Adipose tissue (tissue), 3 donors: Measurements from ENCODE around the gene FOXL1. TPM values are rescaled to one million over a fixed set of nuclear protein-coding genes. Genes with fewer than 3 reads are reported as not detected.

Experiments used
- H3K27ac ChIP-seq: one replicate; pipeline ENCODE4 v1.5.1; 2013; ENCODE audit warnings: low read depth, low read length
- WGBS, 3 donors: extraction: QIAGEN DNeasy Blood & Tissue Kit; methylation state at CpG; one replicate each; pipeline ENCODE4 v1.1.7; 2013; 5-methylcytosine and 5-hydroxymethylcytosine counted together
- polyA plus RNA-seq, 3 donors: library from polyadenylated mRNA; stranded (reverse); fragments of 200-250 nt; gene quantifications; one replicate each; pipeline ENCODE4 v1.2.3, GENCODE V29; 2013
- donor health status: healthy with polysubstance abuse.
- donor health status: Bipolar disorder and iron deficiency.
- donor health status: healthy.

The FOXL1 gene
- polyA plus RNA-seq: under 1 TPM; 0.12 to 0.56 (median 0.24) TPM

GRCh38 chr16:86578061-86578599 is at the start of gene FOXL1:
Gene FOXL1 (plus strand): TSS chr16:86578549. CDS start chr16:86578724, 175 bp downstream.
- no peak within 1 kb of the TSS for H3K27ac ChIP-seq
- 25 to 57% (median 50%) methylated on average over 13 of the region's 13 CpGs for WGBS, 3 donors

DNA sequence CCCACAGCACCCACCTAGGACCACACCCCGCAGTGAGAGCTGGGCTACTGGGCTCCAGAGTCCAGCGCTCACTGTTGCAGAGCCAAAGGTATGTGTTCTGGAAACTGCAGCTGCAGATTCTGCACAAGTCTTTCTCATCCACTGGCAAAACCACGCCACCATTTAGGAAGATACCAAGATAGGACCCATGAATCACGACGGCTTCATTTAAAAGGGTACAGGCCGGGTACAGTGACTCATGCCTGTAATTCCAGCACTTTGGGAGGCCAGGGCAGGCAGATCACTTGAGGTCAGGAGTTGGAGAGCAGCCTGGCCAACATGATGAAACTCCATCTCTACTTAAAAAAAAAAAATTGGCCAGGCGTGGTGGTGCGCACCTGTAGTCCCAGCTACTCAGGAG is 49.2 kb upstream of the FOXL1 start:
- 84 to 90% (median 87%) methylated on average over 8 of the region's 8 CpGs for WGBS, 3 donors
- no peak overlapping the region for H3K27ac ChIP-seq

- 78 to 80% (median 80%) methylated on average over 31 of the region's 31 CpGs for WGBS, 3 donors
- H3K27ac ChIP-seq: no peak overlapping the region
Measured at GRCh38 chr16:86530251-86531190, 47.8 kb upstream of the FOXL1 start.

- WGBS, 3 donors: 59 to 74% (median 61%) methylated on average over 7 of the region's 7 CpGs
- no peak overlapping the region for H3K27ac ChIP-seq
Measured at GRCh38 chr16:86531191-86531545, 47.2 kb upstream of the FOXL1 start.

- 92 to 93% (median 93%) methylated on average over 43 to 49 of the region's 49 CpGs for WGBS, 3 donors
- no peak overlapping the region for H3K27ac ChIP-seq
Measured at GRCh38 chr16:86531641-86532525, 46.5 kb upstream of the FOXL1 start.

- WGBS, 3 donors: 89 to 95% (median 90%) methylated on average over 7 of the region's 7 CpGs
- H3K27ac ChIP-seq: no peak overlapping the region
Measured at GRCh38 chr16:86532526-86532815, 45.9 kb upstream of the FOXL1 start.

GRCh38 chr16:86533076-86533475 is 45.3 kb upstream of the FOXL1 start:
- 95 to 97% (median 96%) methylated on average over 8 of the region's 8 CpGs for whole genome bisulfite sequencing, 3 donors
- no peak overlapping the region for H3K27ac ChIP-seq

- H3K27ac ChIP-seq: no peak overlapping the region
- WGBS, 3 donors: 91 to 96% (median 92%) methylated on average over 8 of the region's 8 CpGs
Measured at GRCh38 chr16:86533767-86534351, 44.5 kb upstream of the FOXL1 start.

DNA sequence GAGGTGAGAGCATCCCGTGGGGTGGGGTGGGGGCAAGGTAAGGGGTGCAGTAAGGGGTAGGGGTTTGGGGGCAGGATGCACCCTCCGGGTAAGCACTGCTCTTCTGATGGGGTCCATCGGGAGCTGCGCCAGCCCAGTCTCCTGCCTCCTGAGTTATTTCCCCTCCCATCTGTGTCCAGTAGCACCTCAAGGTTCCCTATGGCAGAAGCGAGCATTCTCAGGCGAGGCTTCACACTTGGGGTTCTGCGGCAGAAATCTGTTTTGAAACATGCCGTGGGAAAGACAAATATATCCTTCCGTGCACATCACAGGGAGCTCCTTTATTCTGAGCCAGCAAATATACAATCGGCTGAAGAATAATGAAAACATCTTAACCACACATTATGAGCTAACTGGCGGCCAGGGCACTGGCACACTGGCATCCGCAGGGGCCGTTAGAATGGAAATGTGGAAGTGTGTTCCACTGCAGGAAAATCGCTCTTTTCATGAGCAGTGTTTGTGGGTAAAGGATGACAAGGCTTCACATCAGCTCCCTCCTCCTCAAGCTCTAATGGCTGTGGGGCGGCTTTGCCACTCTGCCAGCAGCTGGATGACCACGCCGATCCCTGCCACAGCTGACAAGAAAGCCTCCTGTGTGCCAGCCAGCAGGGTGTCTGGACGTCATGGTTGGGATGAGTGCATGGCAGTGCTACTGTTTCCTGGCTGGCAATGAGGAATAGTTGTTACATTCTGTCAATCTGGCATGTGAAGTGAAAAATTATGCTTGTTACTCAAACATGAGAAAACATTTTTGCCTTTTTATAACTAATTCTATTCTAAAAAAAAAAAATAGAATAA is 43.4 kb upstream of the FOXL1 start:
- H3K27ac ChIP-seq: no peak overlapping the region
- 87 to 91% (median 87%) methylated on average over 18 of the region's 18 CpGs for WGBS, 3 donors

- no peak overlapping the region for H3K27ac ChIP-seq
- 95 to 97% (median 96%) methylated on average over 17 of the region's 17 CpGs for WGBS, 3 donors
Measured at GRCh38 chr16:86536621-86537020, 41.7 kb upstream of the FOXL1 start.

DNA sequence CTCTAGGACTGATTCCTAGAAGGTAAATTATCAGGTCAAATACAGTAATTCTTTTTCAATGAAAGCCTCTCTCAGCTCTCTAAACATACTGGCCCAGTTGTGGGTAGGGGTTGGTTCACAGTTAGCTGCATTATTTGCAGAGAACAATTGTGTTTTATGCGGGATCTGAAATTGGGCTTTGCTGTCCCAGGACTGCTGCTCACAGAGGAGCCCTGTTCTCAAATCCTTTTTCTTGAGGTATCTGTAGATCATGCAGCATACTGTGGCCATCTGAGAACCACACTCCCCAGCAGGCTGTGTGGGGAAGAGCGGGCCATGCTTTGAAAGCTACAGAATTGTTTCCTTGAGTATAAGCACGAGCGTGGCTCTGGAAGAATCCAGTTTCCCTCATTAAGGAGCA is 40.9 kb upstream of the FOXL1 start:
- WGBS, 3 donors: 92 to 97% (median 96%) methylated on average over 4 of the region's 4 CpGs
- H3K27ac ChIP-seq: no peak overlapping the region

DNA sequence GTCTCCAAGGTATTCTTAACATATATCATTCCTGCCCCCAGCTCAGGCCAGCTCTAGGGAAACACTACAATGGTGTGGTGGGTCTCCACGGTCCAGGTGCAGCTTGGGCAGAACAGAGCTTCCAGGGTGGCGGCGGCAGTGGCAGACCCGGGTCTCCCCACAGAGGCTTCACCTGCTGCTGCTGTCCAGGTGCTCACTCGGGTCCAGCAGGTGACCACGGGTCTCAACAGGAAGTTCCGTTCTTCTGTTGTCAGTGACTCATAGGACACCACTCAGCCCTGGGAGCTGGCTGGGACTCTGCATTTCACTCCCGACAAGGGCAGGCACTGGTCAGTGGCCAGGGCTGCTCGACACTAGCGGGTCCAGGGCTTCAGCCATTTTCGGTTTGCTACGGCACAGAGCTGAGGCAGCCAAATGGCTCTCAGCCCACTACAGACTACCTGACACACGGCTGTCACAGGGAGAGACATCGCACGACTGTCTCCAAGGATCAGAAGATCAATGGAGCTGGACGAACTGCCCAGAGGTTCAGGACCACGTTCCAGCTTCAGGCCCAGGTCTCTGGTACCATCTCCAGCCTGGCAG is 40.1 kb upstream of the FOXL1 start:
- no peak overlapping the region for H3K27ac ChIP-seq
- WGBS, 3 donors: 92 to 95% (median 93%) methylated on average over 17 of the region's 17 CpGs

DNA sequence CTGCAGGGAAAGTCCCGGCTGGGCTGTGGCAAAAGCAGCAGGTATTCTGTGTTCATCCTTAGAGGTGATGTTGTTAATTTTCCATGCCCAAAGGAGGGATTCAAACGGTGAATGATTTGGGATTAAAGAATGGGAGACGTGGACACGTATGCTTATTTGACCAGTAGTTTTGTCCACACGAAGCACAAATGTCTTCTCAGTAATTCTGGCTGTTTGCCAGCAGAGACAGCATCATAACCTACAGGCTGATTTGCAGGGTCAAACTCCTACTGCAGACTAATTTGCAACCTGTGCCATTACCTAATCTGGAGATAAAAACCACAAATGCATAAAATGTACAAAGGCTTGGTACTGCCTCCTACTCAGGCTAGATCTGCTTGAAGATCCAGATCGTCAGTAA is 37.5 kb upstream of the FOXL1 start:
- no peak overlapping the region for H3K27ac ChIP-seq
- 83 to 91% (median 87%) methylated on average over 6 of the region's 6 CpGs for WGBS, 3 donors

- no peak overlapping the region for H3K27ac ChIP-seq
- WGBS, 3 donors: 94 to 98% (median 95%) methylated on average over 10 to 11 of the region's 11 CpGs
Measured at GRCh38 chr16:86541560-86541959, 36.8 kb upstream of the FOXL1 start.

- no peak overlapping the region for H3K27ac ChIP-seq
- 88 to 90% (median 90%) methylated on average over 21 of the region's 21 CpGs for WGBS, 3 donors
Measured at GRCh38 chr16:86542756-86543750, 35.3 kb upstream of the FOXL1 start.

DNA sequence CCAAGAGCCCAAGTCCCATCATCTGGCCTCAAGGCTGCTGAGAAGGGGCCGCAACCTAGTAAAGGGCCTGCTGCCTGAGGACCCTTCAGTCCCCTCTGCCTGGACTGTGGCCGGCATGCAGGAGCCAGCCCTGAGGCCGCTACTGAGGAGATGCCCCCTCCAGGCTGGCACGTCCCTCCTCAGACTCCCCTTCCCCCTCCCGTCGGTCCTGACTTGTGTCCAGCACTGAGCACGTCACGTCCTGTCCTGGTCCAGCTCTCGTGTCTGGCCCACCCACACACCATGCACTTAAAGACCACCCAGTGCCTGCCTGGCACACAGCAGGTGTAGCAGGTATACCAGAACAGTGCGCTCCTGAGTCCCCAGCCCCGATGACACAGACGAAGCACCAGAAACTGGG is 32.9 kb upstream of the FOXL1 start:
- H3K27ac ChIP-seq: no peak overlapping the region
- WGBS, 3 donors: 78 to 85% (median 84%) methylated on average over 12 of the region's 12 CpGs
